Measurements from ENCODE around the gene GNA15.

GNA15 gene

DNA sequence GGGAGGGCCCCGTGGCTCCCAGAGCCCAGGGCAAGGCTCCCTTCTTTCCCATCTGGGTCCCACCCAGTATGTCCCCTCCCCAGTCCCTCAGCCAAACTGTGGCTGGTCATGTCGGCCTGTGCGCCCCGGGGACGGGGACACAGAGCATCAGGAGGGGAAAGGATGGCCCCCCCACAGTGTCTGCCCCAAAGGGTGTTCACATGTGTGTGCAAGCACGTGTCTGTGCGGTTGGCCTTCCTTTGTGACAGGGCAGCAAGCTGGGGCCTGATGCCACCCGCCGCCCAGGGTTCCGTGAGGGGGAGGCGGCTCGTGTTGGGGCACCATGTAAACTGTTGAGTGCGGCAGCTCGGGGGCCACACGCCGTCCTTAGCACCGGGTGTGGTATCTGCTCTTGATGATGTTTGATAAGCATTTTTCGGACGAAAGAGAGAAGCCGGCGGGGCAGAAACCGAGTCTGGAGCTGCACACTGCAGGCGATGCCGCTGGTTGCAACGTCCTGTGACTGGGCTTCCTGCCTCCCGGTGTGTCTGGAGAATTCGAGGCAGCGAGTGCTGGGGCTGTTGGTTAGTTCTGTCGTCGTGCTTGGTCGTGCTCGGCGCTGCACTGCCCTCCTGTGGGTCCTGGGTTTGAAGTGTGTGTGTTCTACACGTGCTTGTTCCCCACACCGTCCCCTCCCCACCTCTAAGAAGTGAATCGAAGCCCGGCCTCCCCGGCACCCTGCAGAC lies 23.3 kb upstream of the GNA15 start:
- Histone ChIP-seq H3K27me3 (replicated peaks in 2 of 5; ENCODE audit: control insufficient read depth in 4 of 5, insufficient read depth in 5 of 5, low read length in 4 of 5) (no peaks in the 10 kb centered on the region), H3K27ac (ENCODE audit: insufficient read depth in 1 of 2, low read depth in 1 of 2, low read length in 2 of 2, poor library complexity in 1 of 2, severe bottlenecking in 2 of 2) (no peak overlapping the region), H3K36me3 (ENCODE audit: control insufficient read depth in 4 of 4, insufficient read depth in 4 of 4, low read length in 3 of 4) (peaks cover 0 to 20% (median 3%) of the 10 kb centered on the region in 4 experiments), H3K9me3 (ENCODE audit: control extremely low read depth in 1 of 5, control insufficient read depth in 4 of 5, insufficient read depth in 2 of 5, low read depth in 1 of 5, low read length in 4 of 5) (no peaks in the 10 kb centered on the region), H3K4me3 (ENCODE audit: control insufficient read depth in 1 of 7, extremely low read depth in 1 of 7, insufficient read depth in 4 of 7, low read depth in 2 of 7, low read length in 6 of 7) (no peak overlapping the region), H3K4me1 (ENCODE audit: control extremely low read depth in 1 of 4, control insufficient read depth in 4 of 4, insufficient read depth in 4 of 4, low read length in 3 of 4) (peaks cover 0 to 20% (median 3%) of the 10 kb centered on the region in 4 experiments)
- ChIA-PET CTCF (interaction anchor here (0.8 to 12.3 kb wide), 3 partner anchors 13 to 152 kb away, joined by 3 to 134 read pairs (median 3); no protein-coding TSS in a partner anchor), POLR2A (no interaction called here)
- DNase-seq: no peak
- WGBS (ENCODE audit: insufficient coverage): 96% methylated on average over 26 of the region's 38 CpGs

DNA sequence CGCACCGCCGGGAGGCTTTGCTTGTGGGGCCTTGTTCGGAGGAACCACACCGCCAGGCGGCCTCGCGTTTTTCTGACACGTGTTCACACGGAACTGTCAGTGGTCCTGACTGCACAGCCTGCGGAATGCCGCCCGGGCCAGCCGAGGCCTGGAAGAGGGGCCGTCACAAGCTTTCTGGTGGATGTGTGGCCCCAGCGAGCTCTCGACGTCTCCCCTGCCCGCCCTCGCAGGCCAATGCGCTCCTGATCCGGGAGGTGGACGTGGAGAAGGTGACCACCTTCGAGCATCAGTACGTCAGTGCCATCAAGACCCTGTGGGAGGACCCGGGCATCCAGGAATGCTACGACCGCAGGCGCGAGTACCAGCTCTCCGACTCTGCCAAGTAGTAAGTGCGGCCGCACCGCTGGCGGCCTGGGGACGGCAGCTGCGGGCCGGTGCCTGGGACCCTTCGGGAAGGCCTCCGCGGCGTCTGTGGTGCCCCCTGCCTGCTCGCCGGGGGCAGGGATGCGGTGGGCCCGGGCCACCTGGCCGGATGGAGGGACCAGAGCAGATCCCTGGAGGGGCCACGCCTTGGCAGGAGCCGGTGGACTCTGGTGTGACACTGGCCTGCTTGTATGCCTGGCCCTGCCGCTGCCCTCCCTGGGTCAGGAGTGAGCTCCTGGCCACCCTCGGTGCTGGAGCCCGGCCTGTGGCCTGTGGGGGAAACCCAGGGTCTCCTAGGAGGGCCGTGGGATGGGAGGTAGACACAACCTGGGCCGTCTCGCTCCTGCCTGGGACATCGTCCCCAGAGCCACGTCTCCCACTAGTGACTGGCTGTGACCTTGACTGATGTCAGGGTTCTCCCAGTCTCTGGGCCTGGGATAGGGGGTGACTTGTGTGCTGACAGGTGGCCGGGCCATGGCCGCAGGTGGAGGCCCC lies 22.5 kb upstream of the GNA15 start:
- H3K27me3 ChIP-seq (replicated peaks in 2 of 5; ENCODE audit: control insufficient read depth in 4 of 5, insufficient read depth in 5 of 5, low read length in 4 of 5): no peaks in the 10 kb centered on the region
- H3K4me1 ChIP-seq (ENCODE audit: control extremely low read depth in 1 of 4, control insufficient read depth in 4 of 4, insufficient read depth in 4 of 4, low read length in 3 of 4): peaks cover 0 to 20% (median 3%) of the 10 kb centered on the region in 4 experiments
- H3K27ac ChIP-seq (ENCODE audit: insufficient read depth in 1 of 2, low read depth in 1 of 2, low read length in 2 of 2, poor library complexity in 1 of 2, severe bottlenecking in 2 of 2): no peak overlapping the region
- no peak overlapping the region for H3K4me3 ChIP-seq (ENCODE audit: control insufficient read depth in 1 of 7, extremely low read depth in 1 of 7, insufficient read depth in 4 of 7, low read depth in 2 of 7, low read length in 6 of 7)
- POLR2A ChIA-PET: no interaction called here
- no peaks in the 10 kb centered on the region for H3K9me3 ChIP-seq (ENCODE audit: control extremely low read depth in 1 of 5, control insufficient read depth in 4 of 5, insufficient read depth in 2 of 5, low read depth in 1 of 5, low read length in 4 of 5)
- 95% methylated on average over 56 of the region's 59 CpGs for WGBS (ENCODE audit: insufficient coverage)
- CTCF ChIA-PET: interaction anchor here (0.8 to 0.9 kb wide), 2 partner anchors 12 to 153 kb away, joined by 3 read pairs; no protein-coding TSS in a partner anchor
- H3K36me3 ChIP-seq (ENCODE audit: control insufficient read depth in 4 of 4, insufficient read depth in 4 of 4, low read length in 3 of 4): peaks cover 0 to 24% (median 4%) of the 10 kb centered on the region in 4 experiments
- no peak for DNase-seq

DNA sequence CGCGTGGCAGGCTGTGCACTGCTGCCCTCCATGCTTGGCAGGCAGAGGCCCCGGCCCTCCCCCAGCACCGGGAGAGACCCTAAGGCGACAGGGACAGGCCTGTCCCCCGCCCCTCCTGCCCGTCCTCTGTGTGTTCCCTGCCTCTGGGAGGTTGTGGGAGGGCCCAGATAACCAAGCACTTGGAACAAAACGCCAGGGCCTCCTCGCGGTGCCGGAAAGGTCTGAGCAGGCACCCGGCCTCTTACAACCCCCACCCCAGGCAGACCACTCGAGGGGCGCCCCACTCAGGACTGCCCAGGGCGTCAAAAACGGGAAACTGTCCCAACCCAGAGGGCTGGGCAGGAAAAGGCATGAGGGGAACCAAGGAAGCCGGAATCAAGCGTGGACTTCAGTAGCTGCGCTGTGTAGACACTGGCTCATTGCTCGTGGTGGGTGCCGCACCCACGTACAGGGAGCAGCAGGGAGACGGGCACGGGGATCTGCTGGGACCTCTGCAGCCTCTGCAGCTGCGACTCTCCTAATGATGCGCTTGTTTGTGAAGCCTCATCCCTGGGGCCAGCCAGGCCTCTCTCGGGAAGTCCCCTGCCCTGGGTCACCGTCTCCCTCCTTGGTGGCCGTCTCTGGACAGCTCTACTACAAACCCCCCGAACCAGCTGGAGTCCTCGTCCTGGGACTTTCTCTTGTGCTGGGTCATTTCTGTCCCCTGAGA lies 21.7 kb upstream of the GNA15 start:
- ChIA-PET CTCF (interaction anchor here (0.8 to 4.0 kb wide), 3 partner anchors 10 to 12 kb away, joined by 3 to 18 read pairs (median 4); no protein-coding TSS in a partner anchor), POLR2A (no interaction called here)
- H3K27ac ChIP-seq (ENCODE audit: insufficient read depth in 1 of 2, low read depth in 1 of 2, low read length in 2 of 2, poor library complexity in 1 of 2, severe bottlenecking in 2 of 2): no peak overlapping the region
- no peaks in the 10 kb centered on the region for H3K27me3 ChIP-seq (replicated peaks in 2 of 5; ENCODE audit: control insufficient read depth in 4 of 5, insufficient read depth in 5 of 5, low read length in 4 of 5)
- peaks cover 0 to 27% (median 4%) of the 10 kb centered on the region in 4 experiments for H3K36me3 ChIP-seq (ENCODE audit: control insufficient read depth in 4 of 4, insufficient read depth in 4 of 4, low read length in 3 of 4)
- no peak for DNase-seq
- no peaks in the 10 kb centered on the region for H3K9me3 ChIP-seq (ENCODE audit: control extremely low read depth in 1 of 5, control insufficient read depth in 4 of 5, insufficient read depth in 2 of 5, low read depth in 1 of 5, low read length in 4 of 5)
- H3K4me1 ChIP-seq (ENCODE audit: control extremely low read depth in 1 of 4, control insufficient read depth in 4 of 4, insufficient read depth in 4 of 4, low read length in 3 of 4): peaks cover 0 to 16% (median 3%) of the 10 kb centered on the region in 4 experiments
- no peak overlapping the region for H3K4me3 ChIP-seq (ENCODE audit: control insufficient read depth in 1 of 7, extremely low read depth in 1 of 7, insufficient read depth in 4 of 7, low read depth in 2 of 7, low read length in 6 of 7)
- WGBS (ENCODE audit: insufficient coverage): 96% methylated on average over 19 of the region's 31 CpGs

GRCh38 chr19:3114811-3115210 lies 21.0 kb upstream of the GNA15 start:
- Histone ChIP-seq H3K27me3 (replicated peaks in 2 of 5; ENCODE audit: control insufficient read depth in 4 of 5, insufficient read depth in 5 of 5, low read length in 4 of 5) (no peaks in the 10 kb centered on the region), H3K27ac (ENCODE audit: insufficient read depth in 1 of 2, low read depth in 1 of 2, low read length in 2 of 2, poor library complexity in 1 of 2, severe bottlenecking in 2 of 2) (no peak overlapping the region), H3K9me3 (ENCODE audit: control extremely low read depth in 1 of 5, control insufficient read depth in 4 of 5, insufficient read depth in 2 of 5, low read depth in 1 of 5, low read length in 4 of 5) (no peaks in the 10 kb centered on the region), H3K36me3 (ENCODE audit: control insufficient read depth in 4 of 4, insufficient read depth in 4 of 4, low read length in 3 of 4) (peaks cover 0 to 27% (median 4%) of the 10 kb centered on the region in 4 experiments), H3K4me3 (ENCODE audit: control insufficient read depth in 1 of 7, extremely low read depth in 1 of 7, insufficient read depth in 4 of 7, low read depth in 2 of 7, low read length in 6 of 7) (no peak overlapping the region), H3K4me1 (ENCODE audit: control extremely low read depth in 1 of 4, control insufficient read depth in 4 of 4, insufficient read depth in 4 of 4, low read length in 3 of 4) (peaks cover 0 to 10% (median 3%) of the 10 kb centered on the region in 4 experiments)
- CTCF ChIA-PET: interaction anchor here (0.8 to 4.0 kb wide), 3 partner anchors 8 to 11 kb away, joined by 4 to 24 read pairs (median 18); no protein-coding TSS in a partner anchor
- POLR2A ChIA-PET: no interaction called here
- WGBS (ENCODE audit: insufficient coverage): over 99% methylated on average over 29 of the region's 29 CpGs
- DNase-seq: no peak

DNA sequence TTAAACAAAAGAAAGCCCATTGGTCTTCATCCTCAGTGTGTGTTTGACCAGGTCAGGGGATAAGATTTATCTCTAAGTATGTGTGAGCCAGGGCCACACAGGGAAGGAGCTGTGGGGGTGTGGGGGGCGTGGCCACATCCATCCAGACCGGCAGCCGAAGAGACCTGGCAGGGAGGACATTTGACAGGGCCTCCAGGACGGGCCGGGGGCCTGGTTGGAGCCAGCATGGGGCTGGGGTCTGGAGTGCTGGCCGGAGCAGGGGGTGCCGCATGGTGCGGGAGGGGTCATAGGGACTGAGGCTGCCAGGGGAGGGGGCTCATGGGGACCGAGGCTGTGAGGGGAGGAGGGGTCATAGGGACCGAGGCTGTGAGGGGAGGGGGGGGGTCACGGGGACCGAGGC lies 20.4 kb upstream of the GNA15 start:
- POLR2A ChIA-PET: no interaction called here
- WGBS (ENCODE audit: insufficient coverage): 90% methylated on average over 4 of the region's 12 CpGs
- peaks cover 0 to 27% (median 4%) of the 10 kb centered on the region in 4 experiments for H3K36me3 ChIP-seq (ENCODE audit: control insufficient read depth in 4 of 4, insufficient read depth in 4 of 4, low read length in 3 of 4)
- CTCF ChIA-PET: interaction anchor here (3.6 to 4.0 kb wide), 2 partner anchors 8 to 10 kb away, joined by 18 to 24 read pairs; no protein-coding TSS in a partner anchor
- peaks cover 0 to 4% (median under 1%) of the 10 kb centered on the region in 4 experiments for H3K4me1 ChIP-seq (ENCODE audit: control extremely low read depth in 1 of 4, control insufficient read depth in 4 of 4, insufficient read depth in 4 of 4, low read length in 3 of 4)
- no peak overlapping the region for H3K27ac ChIP-seq (ENCODE audit: insufficient read depth in 1 of 2, low read depth in 1 of 2, low read length in 2 of 2, poor library complexity in 1 of 2, severe bottlenecking in 2 of 2)
- no peak for DNase-seq
- no peaks in the 10 kb centered on the region for H3K27me3 ChIP-seq (replicated peaks in 2 of 5; ENCODE audit: control insufficient read depth in 4 of 5, insufficient read depth in 5 of 5, low read length in 4 of 5)
- no peak overlapping the region for H3K4me3 ChIP-seq (ENCODE audit: control insufficient read depth in 1 of 7, extremely low read depth in 1 of 7, insufficient read depth in 4 of 7, low read depth in 2 of 7, low read length in 6 of 7)
- H3K9me3 ChIP-seq (ENCODE audit: control extremely low read depth in 1 of 5, control insufficient read depth in 4 of 5, insufficient read depth in 2 of 5, low read depth in 1 of 5, low read length in 4 of 5): no peaks in the 10 kb centered on the region

DNA sequence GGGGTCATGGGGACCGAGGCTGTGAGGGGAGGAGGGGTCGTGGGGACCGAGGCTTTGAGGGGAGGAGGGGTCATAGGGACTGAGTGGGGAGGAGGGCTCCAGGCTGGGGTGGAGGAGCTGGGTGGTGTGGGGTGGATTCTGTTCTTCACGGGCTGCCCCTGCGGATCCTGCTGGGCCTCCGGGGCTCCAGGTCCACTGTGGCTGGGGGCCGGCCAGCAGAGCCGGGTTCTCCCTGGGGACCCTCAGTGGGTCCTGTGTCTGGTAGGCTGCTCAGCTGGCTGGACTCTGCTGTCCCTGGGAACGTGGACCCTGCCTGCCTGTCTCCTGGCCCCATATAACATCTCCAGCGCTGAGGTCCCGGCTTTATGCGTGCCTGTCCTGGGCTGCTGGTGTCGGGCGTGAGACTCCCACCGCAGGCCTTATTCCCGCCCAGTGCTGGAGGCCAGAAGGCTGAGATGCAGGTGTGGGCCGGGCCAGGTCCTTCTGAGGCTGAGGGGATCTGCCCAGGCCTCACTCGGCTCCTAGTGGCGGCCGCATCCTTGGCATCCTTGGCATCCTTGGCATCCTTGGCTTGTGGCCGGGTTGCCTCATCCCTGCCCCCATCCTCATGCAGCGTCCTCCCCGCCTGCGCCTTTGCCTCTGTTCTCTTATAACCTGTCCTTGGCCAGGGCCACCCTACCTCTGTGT lies 19.8 kb upstream of the GNA15 start:
- POLR2A ChIA-PET: no interaction called here
- H3K27ac ChIP-seq (ENCODE audit: insufficient read depth in 1 of 2, low read depth in 1 of 2, low read length in 2 of 2, poor library complexity in 1 of 2, severe bottlenecking in 2 of 2): no peak overlapping the region
- WGBS (ENCODE audit: insufficient coverage): 97% methylated on average over 22 of the region's 24 CpGs
- CTCF ChIA-PET: interaction anchor here (1.2 to 4.0 kb wide), 5 partner anchors 9 to 153 kb away, joined by 3 to 24 read pairs (median 5); no protein-coding TSS in a partner anchor
- no peak overlapping the region for H3K4me3 ChIP-seq (ENCODE audit: control insufficient read depth in 1 of 7, extremely low read depth in 1 of 7, insufficient read depth in 4 of 7, low read depth in 2 of 7, low read length in 6 of 7)
- H3K9me3 ChIP-seq (ENCODE audit: control extremely low read depth in 1 of 5, control insufficient read depth in 4 of 5, insufficient read depth in 2 of 5, low read depth in 1 of 5, low read length in 4 of 5): no peaks in the 10 kb centered on the region
- no peak for DNase-seq
- peaks cover 0 to 32% (median 6%) of the 10 kb centered on the region in 4 experiments for H3K36me3 ChIP-seq (ENCODE audit: control insufficient read depth in 4 of 4, insufficient read depth in 4 of 4, low read length in 3 of 4)
- H3K4me1 ChIP-seq (ENCODE audit: control extremely low read depth in 1 of 4, control insufficient read depth in 4 of 4, insufficient read depth in 4 of 4, low read length in 3 of 4): no peaks in the 10 kb centered on the region
- no peaks in the 10 kb centered on the region for H3K27me3 ChIP-seq (replicated peaks in 2 of 5; ENCODE audit: control insufficient read depth in 4 of 5, insufficient read depth in 5 of 5, low read length in 4 of 5)
